ENCODE data around the gene HNRNPD.
"Not testable (repeated sequence)": the region's sequence is repeated elsewhere in the genome, so short reads cannot be mapped to it uniquely, and the experiment has no call there.

The HNRNPD gene

DNA sequence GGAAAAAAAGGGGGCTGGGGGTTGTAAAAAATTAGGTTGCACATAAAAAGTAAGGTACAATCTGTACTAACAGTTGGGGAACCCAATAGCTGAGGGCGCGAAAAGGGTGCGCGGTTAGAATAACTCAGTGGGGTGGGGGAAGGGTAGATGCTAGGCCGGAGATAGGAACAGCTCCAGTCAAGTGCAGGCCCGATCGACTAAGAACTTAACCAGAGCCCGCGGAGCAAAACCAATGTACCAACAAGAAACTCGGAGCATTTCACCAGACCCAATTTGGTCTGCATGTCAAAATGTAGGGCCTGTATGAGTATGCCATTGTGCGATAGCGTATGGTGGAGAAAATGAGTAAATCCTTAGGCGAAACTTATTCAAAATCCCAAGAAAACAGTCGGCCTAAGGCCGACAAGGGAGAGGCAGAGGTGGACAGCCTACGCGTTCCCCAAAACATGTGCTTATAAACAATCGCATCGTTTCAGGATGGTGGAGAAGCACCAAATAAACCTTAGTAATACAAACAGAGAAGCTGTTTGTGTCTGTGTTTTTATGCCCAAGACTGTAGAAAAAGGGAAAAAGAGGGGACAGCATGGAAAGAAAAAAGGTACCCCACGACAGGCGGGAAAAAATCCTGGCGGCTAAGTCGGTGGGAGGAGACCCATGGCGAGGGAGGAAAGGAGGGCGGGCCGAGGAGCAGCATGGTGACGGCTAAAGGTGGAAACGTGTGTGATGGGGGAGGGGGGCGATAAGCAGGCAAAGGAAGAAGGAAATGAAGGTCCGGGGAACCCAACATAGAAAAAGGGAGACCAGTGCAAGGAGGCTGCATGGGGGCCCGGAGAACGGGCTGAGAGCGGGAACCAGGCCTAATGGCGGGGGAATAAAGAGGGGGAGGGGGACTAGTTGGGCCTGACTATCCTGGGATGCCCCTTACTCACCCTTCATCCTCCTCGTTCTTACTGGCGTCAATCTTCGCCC lies 990 bp downstream of the HNRNPD start:
- DNase-seq, result peak; percentile 73

DNA sequence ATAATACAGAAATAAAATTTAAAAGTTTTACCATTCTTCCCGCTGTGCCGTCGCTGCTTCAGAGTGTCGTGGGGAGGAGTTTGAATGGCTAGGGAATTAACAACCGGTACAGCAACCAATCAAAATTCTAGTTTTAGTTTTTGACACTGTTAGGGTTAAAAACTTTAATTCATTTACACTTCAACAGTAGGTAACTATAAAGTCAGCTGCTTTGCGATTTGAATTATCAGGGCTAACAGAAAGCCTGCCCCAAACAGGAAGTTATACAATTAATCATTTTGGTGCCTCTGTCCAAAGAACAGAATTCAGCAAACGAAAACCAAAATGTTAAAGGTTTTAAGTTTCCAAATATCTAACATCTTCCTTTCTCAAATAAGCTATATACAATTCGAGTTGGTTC lies 2.3 kb downstream of the HNRNPD start:
- no peak for DNase-seq

DNA sequence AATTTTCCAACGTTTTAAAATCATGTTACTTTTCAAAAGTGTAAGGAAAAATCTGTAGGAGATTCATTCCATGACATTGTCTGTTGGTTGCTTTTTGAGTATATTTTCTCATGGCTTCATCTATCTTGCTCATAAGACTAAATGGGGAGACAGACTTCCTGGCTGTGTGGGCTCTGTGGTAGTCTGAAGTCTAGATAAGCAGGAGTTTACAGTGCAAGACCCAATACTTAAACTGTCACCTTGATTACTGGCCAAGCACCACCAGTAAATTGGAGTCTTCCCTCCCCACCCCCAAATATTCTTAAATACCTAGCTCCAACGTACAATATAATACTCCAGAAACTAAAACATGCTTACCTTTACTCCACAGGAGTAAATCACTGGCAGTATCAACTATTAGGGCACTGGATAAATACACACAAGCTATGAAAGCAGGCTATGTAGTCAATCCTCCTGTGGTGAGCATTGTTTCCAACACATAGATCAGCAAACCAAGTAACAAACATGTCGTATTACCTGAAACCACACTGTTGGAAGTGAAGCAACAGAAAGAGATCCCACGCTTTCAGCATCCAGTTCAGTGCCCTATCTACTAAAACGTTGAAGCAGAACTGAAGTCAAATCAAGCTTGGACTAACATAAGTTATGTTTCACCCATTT lies 6.2 kb downstream of the HNRNPD start:
- no peak for DNase-seq

DNA sequence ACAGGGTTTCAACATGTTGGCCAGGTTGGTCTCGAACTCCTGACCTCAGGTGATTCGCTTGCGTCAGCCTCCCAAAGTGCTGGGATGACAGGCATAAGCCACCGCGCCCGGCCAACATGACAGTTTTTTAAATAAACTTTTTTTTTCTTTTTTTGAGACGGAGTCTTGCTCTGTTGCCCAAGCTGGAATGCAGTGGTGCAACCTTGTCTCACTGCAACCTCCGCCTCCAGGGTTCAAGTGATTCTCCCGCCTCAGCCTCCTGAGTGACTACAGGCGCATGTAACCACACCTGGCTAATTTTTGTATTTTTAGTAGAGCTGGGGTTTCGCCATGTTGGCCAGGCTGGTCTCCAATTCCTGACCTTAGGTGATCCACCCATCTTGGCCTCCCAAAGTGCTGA lies 7.4 kb downstream of the HNRNPD start:
- DNase-seq, result not testable (repeated sequence)

DNA sequence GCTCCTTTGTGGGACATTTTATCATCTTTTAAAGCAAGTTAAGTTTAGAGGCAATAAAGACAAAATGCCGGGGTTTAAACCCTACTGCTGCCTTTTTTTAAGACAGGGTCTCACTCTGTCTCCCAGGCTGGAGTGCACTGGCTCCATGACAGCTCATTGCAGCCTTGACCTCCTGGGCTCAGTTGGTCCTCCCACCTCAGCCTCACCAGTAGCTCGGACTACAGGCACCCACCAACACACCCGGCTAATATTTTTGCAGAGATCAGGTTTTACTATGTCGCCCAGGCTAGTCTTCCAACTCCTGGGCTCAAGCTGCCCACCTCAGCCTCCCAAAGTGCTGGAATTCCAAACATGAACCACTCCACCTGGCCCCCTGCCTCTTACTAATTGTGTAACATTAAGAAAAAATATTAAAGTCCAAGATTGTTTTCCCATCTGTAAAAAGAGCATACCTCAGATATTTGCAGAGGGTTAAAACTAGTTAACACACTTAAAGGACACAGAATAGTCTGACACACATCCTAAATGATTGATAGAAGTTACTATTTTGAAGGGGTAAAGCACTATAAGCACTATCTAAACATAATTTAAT lies 9.8 kb downstream of the HNRNPD start:
- no peak for DNase-seq

DNA sequence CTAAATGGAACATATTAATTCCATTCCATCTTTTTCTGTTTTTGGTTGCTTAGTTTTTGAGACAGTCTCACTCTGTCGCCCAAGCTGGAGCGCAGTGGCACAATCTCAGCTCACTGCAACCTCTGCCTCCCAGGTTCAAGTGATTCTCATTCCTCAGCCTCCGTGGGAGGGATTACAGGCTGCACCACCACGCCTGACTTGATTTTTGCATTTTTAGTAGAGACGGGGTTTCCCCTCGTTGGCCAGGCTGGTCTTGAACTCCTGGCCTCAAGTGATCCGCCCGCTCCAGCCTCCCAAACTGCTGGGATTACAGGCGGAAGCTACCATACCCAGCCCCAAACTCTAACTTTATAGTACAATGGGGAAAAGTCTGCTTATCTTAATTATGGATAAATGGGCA lies 11.2 kb downstream of the HNRNPD start:
- DNase-seq, result no peak

DNA sequence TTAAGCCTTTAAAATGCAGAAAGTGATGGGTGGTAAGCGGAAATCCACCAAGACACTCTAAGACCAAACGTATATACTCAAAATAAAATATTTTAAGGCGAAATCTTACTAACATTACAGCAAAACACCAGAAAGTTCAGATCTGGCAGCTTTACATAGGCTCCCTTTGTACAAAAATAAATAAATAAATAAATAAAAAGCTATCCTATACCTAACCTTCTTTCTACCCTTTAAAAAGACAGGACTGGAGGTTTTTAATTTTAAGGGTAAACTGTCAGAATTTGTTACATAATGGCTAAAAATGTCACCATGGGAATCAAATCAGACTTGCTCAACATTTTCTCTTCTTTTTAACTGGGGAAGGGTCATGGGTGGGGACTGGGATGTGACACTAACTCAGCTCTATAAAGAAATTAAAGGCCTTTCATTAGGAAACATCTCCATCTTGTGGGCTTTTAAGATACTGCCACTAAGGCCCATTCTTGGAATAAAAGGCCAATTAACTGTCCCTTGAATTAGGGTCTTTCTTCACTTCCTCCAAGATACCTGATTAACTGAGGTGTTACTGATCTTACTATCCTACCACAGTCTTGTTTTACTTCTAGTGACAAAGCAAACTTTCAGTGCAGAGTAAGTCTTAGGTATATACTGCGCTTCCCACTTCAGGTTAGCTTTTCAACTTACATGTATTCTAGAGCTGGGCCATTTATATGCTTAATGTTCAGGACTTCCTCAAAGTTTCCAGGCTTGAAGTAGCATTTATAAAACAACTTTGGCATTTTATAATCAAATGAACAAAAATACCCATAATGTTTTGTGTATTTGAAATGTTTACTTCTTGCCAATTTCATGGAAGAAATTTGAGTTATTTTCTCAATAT lies 13.3 kb downstream of the HNRNPD start:
- no peak for DNase-seq

DNA sequence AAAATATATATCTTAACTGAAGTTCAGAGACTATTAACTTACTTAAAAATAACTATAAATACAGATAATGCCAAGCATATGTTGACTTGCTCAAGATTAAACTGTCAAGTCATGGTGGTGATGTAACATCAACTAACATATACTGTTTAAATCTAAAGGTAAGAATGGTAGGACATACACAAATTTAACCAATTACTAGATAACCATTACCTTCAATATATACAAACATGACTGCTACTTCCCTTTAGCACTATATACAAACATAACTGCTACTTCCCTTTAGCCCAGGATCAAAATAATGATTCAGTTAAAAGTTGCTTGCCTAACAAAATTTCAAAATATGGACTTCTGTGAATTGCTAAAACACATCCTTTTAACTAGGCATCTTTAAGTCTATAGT lies 14.9 kb downstream of the HNRNPD start:
- no peak for DNase-seq

DNA sequence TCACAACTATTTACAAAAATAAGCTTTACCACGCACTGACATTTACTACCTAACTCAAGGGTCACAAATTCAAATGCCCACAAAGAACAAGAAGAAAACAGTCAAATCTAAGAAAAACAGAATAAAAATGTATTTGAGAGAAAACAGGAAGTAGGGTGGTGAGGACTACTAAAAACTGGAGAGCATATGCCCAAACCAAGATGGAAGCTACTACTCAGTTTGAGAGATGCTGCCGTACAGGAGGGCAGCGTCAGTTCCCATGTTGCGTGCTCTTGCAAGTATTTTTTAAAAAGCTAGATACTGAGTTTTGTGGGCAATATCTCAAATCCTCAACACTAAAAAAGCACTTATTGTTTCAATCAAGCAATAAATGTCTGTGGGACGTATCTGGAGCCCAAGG lies 16.2 kb downstream of the HNRNPD start:
- DNase-seq, result no peak

DNA sequence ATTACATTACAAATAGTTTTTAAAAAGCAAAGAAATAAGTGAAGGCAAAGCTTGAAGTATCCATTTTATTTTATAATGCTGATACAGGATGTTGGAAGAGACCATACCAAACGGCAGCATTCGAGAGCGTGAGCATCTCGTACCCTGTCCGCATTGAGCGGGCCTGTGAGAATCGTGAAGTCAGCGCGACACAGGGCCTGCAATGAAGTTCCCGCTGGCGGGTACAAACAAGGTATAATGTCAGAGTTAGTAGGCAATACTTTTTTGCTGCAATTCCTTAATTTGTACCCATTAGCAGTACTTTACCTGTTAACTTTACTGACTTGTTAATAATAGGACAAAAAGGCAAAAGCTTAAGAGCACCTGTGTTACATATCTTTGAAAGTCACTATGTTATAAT lies 19.0 kb downstream of the HNRNPD start:
- no peak for DNase-seq

DNA sequence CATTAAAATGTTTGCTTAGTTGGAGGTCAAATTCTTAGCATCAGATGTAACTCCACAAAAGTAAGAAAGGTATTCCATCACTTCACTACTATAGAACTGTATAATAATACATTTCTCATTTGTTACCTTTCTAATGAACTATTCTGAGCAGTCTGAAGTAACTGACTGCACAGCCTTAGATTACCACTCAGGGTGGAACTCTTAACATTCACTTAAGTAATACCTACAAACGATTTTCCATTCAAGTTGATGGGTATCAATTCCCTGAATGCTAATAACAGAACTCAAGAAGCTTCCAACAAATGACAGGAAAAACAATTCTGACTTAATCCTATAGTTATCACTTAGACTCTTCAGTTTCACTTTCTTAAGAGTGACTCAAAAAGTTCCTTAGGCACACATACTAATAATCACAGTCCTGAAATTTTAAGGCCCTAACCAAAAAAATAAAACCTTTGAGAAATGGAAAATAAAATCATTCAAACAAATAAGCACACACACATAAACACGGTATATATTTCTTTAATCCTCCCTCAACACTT lies 20.9 kb downstream of the HNRNPD start:
- DNase-seq, result no peak

DNA sequence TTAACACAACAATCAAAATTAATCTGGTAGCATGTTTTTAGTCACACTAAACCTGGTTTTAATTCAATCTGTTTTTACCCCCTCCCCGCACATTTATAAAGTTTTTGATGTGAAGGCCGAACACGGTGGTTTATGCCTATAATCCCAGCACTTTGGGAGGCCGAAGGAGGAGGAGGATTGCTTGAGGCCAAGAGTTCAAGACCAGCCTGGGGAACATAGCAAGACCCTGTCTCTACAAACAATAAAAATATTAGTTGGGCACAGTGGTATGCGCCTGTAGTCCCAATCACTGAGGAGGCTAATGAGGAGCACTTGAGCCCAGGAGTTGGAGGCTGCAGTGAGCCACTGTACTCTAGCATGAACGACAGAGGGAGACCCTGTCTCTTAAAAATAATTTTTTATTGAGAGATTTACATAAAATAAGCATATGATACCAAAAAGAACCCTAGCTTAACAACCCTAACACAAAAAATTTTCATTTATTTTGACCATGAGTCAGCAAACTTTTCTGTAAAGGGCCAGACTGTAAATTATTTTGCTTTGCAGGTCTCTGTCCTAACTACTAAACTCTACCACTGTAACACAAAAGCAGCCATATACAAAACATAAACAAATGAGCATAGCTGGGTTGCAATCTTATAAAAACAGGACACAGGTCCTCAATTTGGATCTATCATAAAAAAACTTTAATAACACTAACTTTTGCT lies 21.5 kb downstream of the HNRNPD start:
- no peak for DNase-seq

DNA sequence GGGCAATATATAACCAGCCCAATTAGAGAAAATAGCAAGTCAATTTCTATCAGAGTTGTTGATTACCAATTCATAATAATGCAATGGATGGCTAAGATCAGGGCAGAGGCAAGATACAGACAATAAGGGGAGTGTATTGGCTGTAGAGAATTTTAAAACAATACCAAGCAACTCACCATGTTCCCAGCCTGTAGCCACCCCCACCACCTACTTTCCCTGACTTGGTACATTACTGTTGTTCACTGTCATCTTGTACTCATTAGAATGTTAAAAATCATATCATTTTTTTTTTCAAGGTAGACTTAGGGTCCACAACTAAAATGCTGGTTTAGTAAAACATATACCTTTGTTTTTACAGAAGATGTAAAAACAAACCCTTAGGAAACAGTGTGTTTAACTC lies 27.7 kb downstream of the HNRNPD start:
- DNase-seq, result no peak

DNA sequence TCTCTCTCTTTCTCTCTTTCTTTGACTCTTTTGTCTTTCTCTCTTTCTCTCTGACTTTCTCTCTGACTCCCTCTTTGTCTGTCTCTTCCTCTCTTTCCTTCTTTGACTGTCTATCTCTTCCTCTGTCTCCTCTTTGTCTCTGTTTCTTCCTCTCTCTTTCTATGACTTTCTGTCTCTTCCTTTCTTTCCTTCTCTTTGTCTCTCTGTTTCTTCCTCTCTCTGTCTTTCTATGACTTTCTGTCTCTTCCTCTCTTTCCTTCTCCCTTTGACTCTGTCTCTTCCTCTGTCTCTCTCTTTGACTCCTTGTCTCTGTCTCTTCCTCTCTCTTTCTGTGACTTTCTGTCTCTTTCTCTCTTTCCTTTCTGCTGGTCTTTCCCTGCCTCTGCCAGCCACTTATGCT lies 38.7 kb downstream of the HNRNPD start:
- no peak for DNase-seq

DNA sequence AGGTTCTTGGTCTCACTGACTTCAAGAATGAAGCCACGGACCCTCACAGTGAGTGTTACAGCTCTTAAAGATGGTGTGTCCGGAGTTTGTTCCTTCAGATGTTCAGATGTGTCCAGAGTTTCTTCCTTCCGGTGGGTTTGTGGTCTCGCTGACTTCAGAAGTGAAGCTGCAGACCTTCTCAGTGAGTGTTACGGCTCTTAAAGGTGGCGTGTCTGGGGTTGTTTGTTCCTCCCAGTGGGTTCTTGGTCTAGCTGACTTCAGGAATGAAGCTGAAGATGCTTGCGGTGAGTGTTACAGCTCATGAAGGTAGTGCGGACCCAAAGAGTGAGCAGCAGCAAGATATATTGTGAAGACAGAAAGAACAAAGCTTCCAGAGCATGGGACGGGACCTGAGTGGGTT lies 40.1 kb downstream of the HNRNPD start:
- not testable (repeated sequence) for DNase-seq

DNA sequence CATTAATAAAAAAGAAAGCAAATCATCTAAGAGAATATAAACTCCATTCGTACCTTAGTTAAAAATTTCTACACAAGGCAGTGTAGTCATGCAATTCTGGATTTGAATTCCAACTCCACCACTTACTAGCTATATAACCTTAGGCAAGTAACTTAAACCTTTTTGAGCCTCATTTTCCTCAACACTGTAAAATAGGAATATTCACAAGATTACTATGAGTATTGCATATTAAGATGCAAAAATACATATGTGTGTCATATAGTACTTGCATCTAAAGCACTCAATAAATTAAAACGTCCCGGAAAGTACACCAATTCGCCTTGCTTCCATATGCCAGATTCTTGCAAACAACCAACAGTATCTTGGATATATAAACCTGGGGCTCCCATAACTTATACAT lies 42.0 kb downstream of the HNRNPD start:
- no peak for DNase-seq

DNA sequence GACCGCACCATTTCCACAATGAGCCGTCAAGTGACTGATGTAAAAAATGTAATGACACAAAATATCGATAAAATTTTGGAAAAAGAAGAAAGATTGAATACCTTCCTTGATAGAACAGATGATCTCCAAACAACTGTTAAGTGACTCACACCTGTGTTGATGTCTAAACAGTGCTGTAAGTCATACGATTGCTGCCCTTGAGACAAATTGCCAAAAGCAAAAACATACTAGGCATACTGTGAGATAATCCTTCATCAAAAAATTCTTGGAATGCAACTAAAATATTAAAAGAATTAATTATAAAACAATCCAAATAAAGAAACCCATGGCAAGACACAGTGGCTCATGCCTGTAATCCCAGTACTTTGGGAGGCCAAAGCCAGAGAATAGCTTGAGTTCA lies 53.4 kb downstream of the HNRNPD start:
- no peak for DNase-seq

DNA sequence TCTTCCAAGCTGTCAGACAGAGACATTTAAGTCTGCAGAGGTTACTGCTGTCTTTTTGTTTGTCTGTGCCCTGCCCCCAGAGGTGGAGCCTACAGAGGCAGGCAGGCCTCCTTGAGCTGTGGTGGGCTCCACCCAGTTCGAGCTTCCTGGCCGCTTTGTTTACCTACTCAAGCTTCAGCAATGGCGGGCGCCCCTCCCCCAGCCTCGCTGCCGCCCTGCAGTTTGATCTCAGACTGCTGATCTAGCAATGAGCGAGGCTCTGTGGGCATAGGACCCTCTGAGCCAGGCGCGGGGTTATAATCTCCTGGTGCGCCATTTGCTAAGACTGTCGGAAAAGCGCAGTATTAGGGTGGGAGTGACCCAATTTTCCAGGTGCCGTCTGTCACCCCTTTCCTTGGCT lies 70.7 kb downstream of the HNRNPD start:
- DNase-seq, result not testable (repeated sequence)
